Measurements from ENCODE around the gene AK3. TPM values are rescaled to one million over a fixed set of nuclear protein-coding genes. Genes with fewer than 3 reads are reported as not detected.
A peak's percentile ranks its signal among the peaks of the same experiment; 100 is the strongest.
"Not testable (repeated sequence)": the region's sequence is repeated elsewhere in the genome, so short reads cannot be mapped to it uniquely, and the experiment has no call there.

AK3 gene
- polyA plus RNA-seq, 1 donor, result 80.4 TPM

- H3K36me3 ChIP-seq (ENCODE audit: control insufficient read depth, insufficient read depth, low read length), result no peaks in the 10 kb centered on the region
- 48% methylated on average over 3 of the region's 5 CpGs for WGBS (ENCODE audit: insufficient coverage, low lambda C conversion rate)
- no peaks in the 10 kb centered on the region for H3K27me3 ChIP-seq (ENCODE audit: control insufficient read depth, insufficient read depth, low read length)
- peak overlapping the region; percentile 73 for H3K4me3 ChIP-seq (ENCODE audit: low read length)
- no peaks in the 10 kb centered on the region for H3K9me3 ChIP-seq (ENCODE audit: control insufficient read depth, low read depth, low read length)
- no peak overlapping the region for H3K27ac ChIP-seq (ENCODE audit: low read length)
- no peak for DNase-seq
- H3K4me1 ChIP-seq (ENCODE audit: control insufficient read depth, insufficient read depth, low read length), result peaks cover 21% of the 10 kb centered on the region
Measured at GRCh38 chr9:4661611-4662010, 79.4 kb downstream of the AK3 start.

GRCh38 chr9:4661165-4661564 is 79.8 kb downstream of the AK3 start:
- H3K4me3 ChIP-seq (ENCODE audit: low read length), result no peak overlapping the region
- H3K27me3 ChIP-seq (ENCODE audit: control insufficient read depth, insufficient read depth, low read length), result no peaks in the 10 kb centered on the region
- WGBS (ENCODE audit: insufficient coverage, low lambda C conversion rate), result no CpG with 5 or more reads among the region's 1 CpG
- no peaks in the 10 kb centered on the region for H3K9me3 ChIP-seq (ENCODE audit: control insufficient read depth, low read depth, low read length)
- no peak for DNase-seq
- peaks cover under 1% of the 10 kb centered on the region for H3K36me3 ChIP-seq (ENCODE audit: control insufficient read depth, insufficient read depth, low read length)
- H3K4me1 ChIP-seq (ENCODE audit: control insufficient read depth, insufficient read depth, low read length), result peaks cover 21% of the 10 kb centered on the region
- H3K27ac ChIP-seq (ENCODE audit: low read length), result no peak overlapping the region

- H3K4me3 ChIP-seq (ENCODE audit: low read length); H3K27ac ChIP-seq (ENCODE audit: low read length); H3K9me3 ChIP-seq (ENCODE audit: control insufficient read depth, low read depth, low read length); H3K36me3 ChIP-seq (ENCODE audit: control insufficient read depth, insufficient read depth, low read length); DNase-seq; H3K27me3 ChIP-seq (ENCODE audit: control insufficient read depth, insufficient read depth, low read length): not testable (repeated sequence)
- no CpG with 5 or more reads among the region's 5 CpGs for WGBS (ENCODE audit: insufficient coverage, low lambda C conversion rate)
- H3K4me1 ChIP-seq (ENCODE audit: control insufficient read depth, insufficient read depth, low read length), result peaks cover 21% of the 10 kb centered on the region
Measured at GRCh38 chr9:4660665-4661064, 80.3 kb downstream of the AK3 start.

Other genes with a start within 250 kb of the AK3 start
- 17.8 TPM for gene PLPP6, start 78.9 kb downstream of the AK3 start, polyA plus RNA-seq
- gene SPATA6L, start 74.7 kb downstream of the AK3 start, polyA plus RNA-seq, result 7.2 TPM
- 16.4 TPM for gene CDC37L1, start 61.6 kb downstream of the AK3 start, polyA plus RNA-seq
- 12.1 TPM for gene RCL1, start 51.7 kb upstream of the AK3 start, polyA plus RNA-seq
- 12.9 TPM for gene JAK2, start 244.1 kb upstream of the AK3 start, polyA plus RNA-seq

Measured in large intestine (tissue), 3 donors.